HG02798 (cell line): ENCODE measurements around the gene PTPN23.

Experiments used
- ATAC-seq: cut with Tn5 transposase; IDR thresholded peaks from one replicate; pipeline ENCODE4 v1.9.1; 2021; ENCODE audit warnings: mild to moderate bottlenecking; ENCODE audit not compliant: unreplicated experiment, poor library complexity

Gene PTPN23

GRCh38 chr3:47418167-47419082, 37.6 kb downstream of the PTPN23 start:
- no peak for ATAC-seq

DNA sequence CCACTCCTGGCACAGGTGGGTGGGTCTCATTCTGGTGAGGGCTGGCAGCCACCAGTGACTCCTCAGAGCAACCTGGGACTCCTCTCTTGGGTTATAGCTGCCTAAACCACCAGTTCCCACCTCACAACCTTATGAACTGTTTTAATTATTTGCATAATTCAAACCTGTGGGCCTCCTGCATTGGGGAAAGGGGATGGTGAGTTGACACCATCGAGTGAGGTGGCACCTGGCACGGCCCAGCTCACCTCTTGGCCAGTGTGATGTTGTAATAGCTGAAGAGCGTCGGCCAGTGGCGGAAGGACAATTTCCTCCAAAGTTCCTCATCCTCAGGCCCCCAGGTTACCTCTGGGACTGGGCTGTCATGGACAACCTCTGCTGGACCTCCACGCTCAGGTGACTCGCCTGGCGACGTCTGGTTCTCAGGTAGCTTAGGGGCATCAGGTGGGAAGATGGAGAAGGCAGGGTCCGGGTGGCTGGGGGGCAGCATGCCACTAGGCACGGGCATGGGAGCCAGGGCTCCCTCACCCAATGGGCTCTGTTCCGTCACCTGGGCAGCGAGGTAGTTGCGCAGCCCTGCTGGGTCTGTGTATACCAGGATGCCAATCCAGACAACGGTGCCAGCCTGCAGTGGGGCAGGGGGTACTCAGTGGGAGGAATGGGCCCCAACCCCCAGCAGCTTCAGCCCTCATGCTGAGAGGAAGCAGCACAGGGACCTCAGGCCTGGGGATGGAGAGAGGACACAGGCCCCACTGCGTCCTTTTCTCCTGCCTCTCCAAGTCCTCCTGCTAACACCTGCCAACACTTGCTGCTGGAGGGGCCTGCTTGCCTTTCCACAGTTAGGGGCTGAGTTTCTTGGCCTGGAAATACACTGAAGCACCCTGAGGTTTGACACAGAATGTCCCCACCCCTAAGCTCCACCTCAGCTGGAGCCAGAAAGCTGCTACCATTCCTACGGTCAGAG, 38.5 kb downstream of the PTPN23 start:
- ATAC-seq: no peak

DNA sequence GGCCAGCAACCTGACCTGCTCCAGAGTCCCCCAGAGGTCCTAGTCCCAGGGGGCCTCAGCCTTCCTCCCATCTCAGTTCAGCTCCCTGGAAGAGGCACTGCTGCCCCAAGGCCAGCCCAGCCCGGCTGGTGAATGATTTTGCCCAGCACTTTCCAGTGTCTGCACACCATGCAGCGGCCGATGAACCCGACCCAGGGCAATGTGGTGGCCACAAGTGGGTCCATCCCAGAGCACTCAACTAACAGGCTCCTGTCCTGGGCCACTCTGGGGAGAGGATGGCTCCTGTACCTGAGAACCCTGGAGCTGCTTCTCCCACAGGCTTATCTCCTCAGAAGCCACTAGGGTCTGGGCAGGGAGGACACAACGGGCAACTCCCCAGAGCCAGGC, 39.2 kb downstream of the PTPN23 start:
- no peak for ATAC-seq

- peak; percentile 80 for ATAC-seq
Measured at GRCh38 chr3:47420511-47421484, 40.0 kb downstream of the PTPN23 start.

- no peak for ATAC-seq
Measured at GRCh38 chr3:47421741-47422649, 41.2 kb downstream of the PTPN23 start.

DNA sequence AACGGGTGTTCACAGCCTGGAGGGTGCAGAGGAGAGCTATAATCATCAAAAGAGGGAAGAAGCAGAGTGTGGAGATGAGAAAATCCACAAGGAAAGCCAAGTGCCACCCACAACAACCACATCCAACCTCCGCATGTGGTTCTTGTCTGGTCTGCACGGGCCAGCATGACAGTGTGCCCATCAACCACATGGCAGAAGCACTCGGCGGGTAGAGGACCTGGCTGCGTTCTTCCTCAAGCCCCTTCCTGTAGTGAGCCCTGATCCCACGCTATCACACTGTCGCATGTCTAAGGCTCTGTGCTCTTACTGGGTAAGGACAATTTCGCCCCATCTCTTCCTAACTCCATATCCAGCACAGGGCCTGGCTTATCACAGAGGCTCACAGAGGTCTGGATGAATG, 41.9 kb downstream of the PTPN23 start:
- no peak for ATAC-seq

- no peak for ATAC-seq
Measured at GRCh38 chr3:47423548-47424145, 42.8 kb downstream of the PTPN23 start.

DNA sequence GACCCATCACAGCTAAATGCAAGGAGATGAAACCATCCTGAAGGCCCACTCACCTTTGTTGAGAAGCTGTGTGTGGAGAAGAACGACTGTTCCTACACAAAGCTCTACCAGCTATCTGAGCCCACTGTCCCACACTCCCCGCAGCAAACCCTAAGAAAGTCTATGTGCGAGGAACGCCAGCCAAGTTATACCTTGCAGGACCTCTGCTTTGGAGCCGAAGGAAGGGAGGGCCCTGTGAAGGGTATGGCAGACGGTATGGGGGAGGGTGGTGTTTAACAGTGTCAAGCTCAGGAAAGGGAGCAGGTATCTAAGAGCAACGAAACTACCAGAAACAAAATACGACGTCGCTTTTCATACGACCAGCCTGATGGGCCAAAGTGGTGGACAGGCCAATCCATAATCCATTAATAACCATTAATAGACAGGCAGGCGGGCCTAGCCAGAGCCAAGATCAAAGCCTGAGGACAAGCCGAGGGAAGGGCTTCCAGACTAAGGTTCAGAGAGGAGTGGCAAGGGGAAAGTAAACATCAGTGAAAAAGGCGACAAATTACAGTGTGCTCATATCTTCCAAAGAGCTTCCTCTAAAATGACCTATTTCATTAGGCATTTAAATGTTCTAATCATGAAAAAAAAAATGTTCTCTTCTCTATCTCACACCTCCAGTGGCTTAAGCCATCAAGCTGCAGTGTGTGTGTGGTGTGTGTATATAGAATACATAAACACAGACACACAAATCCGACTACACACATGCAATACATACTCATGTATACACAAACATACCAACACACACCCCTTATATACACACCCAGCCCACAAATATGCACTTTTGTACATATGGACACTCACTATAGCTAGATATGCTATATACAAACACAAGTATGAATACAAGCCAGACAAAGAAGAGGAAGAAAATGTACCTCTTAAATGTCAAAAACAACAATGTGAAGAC, 43.9 kb downstream of the PTPN23 start:
- no peak for ATAC-seq

GRCh38 chr3:47425383-47425778, 44.6 kb downstream of the PTPN23 start:
- ATAC-seq: no peak

DNA sequence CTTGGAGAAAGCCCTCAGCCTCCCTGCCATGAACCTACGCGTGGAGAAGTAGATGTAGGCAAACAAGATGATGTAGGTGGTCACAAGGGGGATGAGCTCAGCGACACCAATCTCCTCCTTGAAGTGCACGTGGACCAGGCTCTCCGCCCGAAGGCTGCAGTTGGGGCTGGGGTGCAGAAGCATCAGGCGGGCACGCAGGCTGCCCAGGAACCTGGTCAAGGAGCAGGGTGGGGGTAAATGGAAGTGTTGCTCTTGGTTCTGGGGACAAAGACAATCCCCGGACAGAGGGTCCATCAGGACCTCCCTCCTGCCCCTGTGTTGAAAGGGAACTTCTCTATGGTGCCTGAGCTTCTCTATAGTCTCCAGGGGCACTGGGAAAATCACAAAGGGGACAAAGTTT, 45.1 kb downstream of the PTPN23 start:
- no peak for ATAC-seq

GRCh38 chr3:47427866-47428265, 47.0 kb downstream of the PTPN23 start:
- no peak for ATAC-seq

DNA sequence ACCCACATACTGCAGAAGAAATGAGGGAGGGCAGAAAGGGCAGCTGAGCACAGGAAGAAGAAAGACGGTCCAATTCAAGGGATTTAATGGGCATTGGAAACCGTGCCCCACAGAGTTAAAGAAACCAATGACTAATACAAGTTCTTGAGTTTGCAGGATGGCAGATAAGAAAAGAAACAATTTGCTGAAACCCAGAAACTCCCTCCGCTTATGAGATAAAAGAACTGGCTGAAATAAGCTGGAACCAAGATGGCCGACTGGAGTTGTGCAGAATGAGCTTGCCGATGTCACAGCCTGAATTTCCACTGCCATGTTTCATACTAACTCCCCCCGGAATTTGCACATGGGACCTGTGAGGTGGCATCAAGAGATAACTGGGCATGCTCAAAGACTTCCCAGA, 47.8 kb downstream of the PTPN23 start:
- ATAC-seq: no peak

GRCh38 chr3:47429476-47430270, 48.9 kb downstream of the PTPN23 start:
- no peak for ATAC-seq

GRCh38 chr3:47430606-47431005, 49.8 kb downstream of the PTPN23 start:
- ATAC-seq: no peak

GRCh38 chr3:47431225-47431624, 50.4 kb downstream of the PTPN23 start:
- no peak for ATAC-seq

GRCh38 chr3:47432673-47433072, 51.9 kb downstream of the PTPN23 start:
- no peak for ATAC-seq

- ATAC-seq: no peak
Measured at GRCh38 chr3:47433796-47434195, 53.0 kb downstream of the PTPN23 start.
